ENCODE measurements around the gene SLC16A7. TPM values are rescaled to one million over a fixed set of nuclear protein-coding genes. Genes with fewer than 3 reads are reported as not detected.

Gene SLC16A7
- total RNA-seq, 1 donor, result 53.2 TPM

- Histone ChIP-seq H3K4me2 (ENCODE audit: insufficient read depth, low read length) (no peak overlapping the region), H3K4me3 (ENCODE audit: insufficient read depth, low read length) (no peak overlapping the region), H3K27me3 (ENCODE audit: insufficient read depth, low read length) (no peaks in the 10 kb centered on the region), H4K20me1 (ENCODE audit: insufficient read depth, low read length) (no peaks in the 10 kb centered on the region), H3K4me1 (ENCODE audit: insufficient read depth, low read length) (no peaks in the 10 kb centered on the region), H3K9me3 (ENCODE audit: low read depth, low read length) (no peaks in the 10 kb centered on the region), H3K36me3 (ENCODE audit: insufficient read depth, low read length) (no peaks in the 10 kb centered on the region), H3K79me2 (ENCODE audit: insufficient read depth, low read length) (no peaks in the 10 kb centered on the region), H2AFZ (ENCODE audit: low read length) (no peak overlapping the region), H3K27ac (ENCODE audit: low read depth, low read length) (no peak overlapping the region)
- no peak for TF ChIP-seq CTCF (IDR thresholded peaks at IDR 0.05; ENCODE audit: extremely low read depth, low read depth, low read length)
- no peak for DNase-seq (ENCODE audit: insufficient read length, low spot score, missing footprints)
Observed at GRCh38 chr12:59811991-59812390, 216.2 kb downstream of the SLC16A7 start.

GRCh38 chr12:59812716-59813115 is 216.9 kb downstream of the SLC16A7 start:
- Histone ChIP-seq H3K27ac (ENCODE audit: low read depth, low read length) (no peak overlapping the region), H3K4me1 (ENCODE audit: insufficient read depth, low read length) (no peaks in the 10 kb centered on the region), H3K9me3 (ENCODE audit: low read depth, low read length) (no peaks in the 10 kb centered on the region), H3K36me3 (ENCODE audit: insufficient read depth, low read length) (no peaks in the 10 kb centered on the region), H3K4me2 (ENCODE audit: insufficient read depth, low read length) (no peak overlapping the region), H3K79me2 (ENCODE audit: insufficient read depth, low read length) (no peaks in the 10 kb centered on the region), H3K27me3 (ENCODE audit: insufficient read depth, low read length) (no peaks in the 10 kb centered on the region), H2AFZ (ENCODE audit: low read length) (no peak overlapping the region), H3K4me3 (ENCODE audit: insufficient read depth, low read length) (no peak overlapping the region), H4K20me1 (ENCODE audit: insufficient read depth, low read length) (no peaks in the 10 kb centered on the region)
- DNase-seq (ENCODE audit: insufficient read length, low spot score, missing footprints), result no peak
- TF ChIP-seq CTCF (IDR thresholded peaks at IDR 0.05; ENCODE audit: extremely low read depth, low read depth, low read length), result no peak

GRCh38 chr12:59820594-59821011 is 224.8 kb downstream of the SLC16A7 start:
- no peak for DNase-seq (ENCODE audit: insufficient read length, low spot score, missing footprints)
- Histone ChIP-seq H3K27me3 (ENCODE audit: insufficient read depth, low read length) (no peaks in the 10 kb centered on the region), H4K20me1 (ENCODE audit: insufficient read depth, low read length) (no peaks in the 10 kb centered on the region), H3K4me3 (ENCODE audit: insufficient read depth, low read length) (no peak overlapping the region), H3K4me1 (ENCODE audit: insufficient read depth, low read length) (no peaks in the 10 kb centered on the region), H3K9me3 (ENCODE audit: low read depth, low read length) (no peaks in the 10 kb centered on the region), H3K79me2 (ENCODE audit: insufficient read depth, low read length) (no peaks in the 10 kb centered on the region), H3K36me3 (ENCODE audit: insufficient read depth, low read length) (no peaks in the 10 kb centered on the region), H3K27ac (ENCODE audit: low read depth, low read length) (no peak overlapping the region), H2AFZ (ENCODE audit: low read length) (no peak overlapping the region), H3K4me2 (ENCODE audit: insufficient read depth, low read length) (no peak overlapping the region)
- TF ChIP-seq CTCF (IDR thresholded peaks at IDR 0.05; ENCODE audit: extremely low read depth, low read depth, low read length), result no peak

GRCh38 chr12:59823567-59823966 is 227.7 kb downstream of the SLC16A7 start:
- Histone ChIP-seq H3K4me2 (ENCODE audit: insufficient read depth, low read length) (no peak overlapping the region), H3K9me3 (ENCODE audit: low read depth, low read length) (no peaks in the 10 kb centered on the region), H4K20me1 (ENCODE audit: insufficient read depth, low read length) (no peaks in the 10 kb centered on the region), H2AFZ (ENCODE audit: low read length) (no peak overlapping the region), H3K4me3 (ENCODE audit: insufficient read depth, low read length) (no peak overlapping the region), H3K4me1 (ENCODE audit: insufficient read depth, low read length) (no peaks in the 10 kb centered on the region), H3K36me3 (ENCODE audit: insufficient read depth, low read length) (no peaks in the 10 kb centered on the region), H3K27ac (ENCODE audit: low read depth, low read length) (no peak overlapping the region), H3K27me3 (ENCODE audit: insufficient read depth, low read length) (no peaks in the 10 kb centered on the region), H3K79me2 (ENCODE audit: insufficient read depth, low read length) (no peaks in the 10 kb centered on the region)
- no peak for DNase-seq (ENCODE audit: insufficient read length, low spot score, missing footprints)
- TF ChIP-seq CTCF (IDR thresholded peaks at IDR 0.05; ENCODE audit: extremely low read depth, low read depth, low read length), result no peak
